Trophoblast cell (in vitro differentiated cells and primary cell): Measurements from ENCODE around the gene TAF4.

ENCODE experiments used
- DNase-seq, 2 donors: peaks; one replicate each; pipeline ENCODE4 v3.0.0-alpha.2; 2016
- H2AFZ ChIP-seq: 2 replicates; pipeline ENCODE4 v1.6.1; 2013; ENCODE audit warnings: low read length, moderate library complexity, mild to moderate bottlenecking; ENCODE audit not compliant: insufficient read depth, poor library complexity
- H2AK5ac ChIP-seq: 2 replicates; pipeline ENCODE4 v1.6.1; 2013; ENCODE audit warnings: mild to moderate bottlenecking, low read length
- H2BK120ac ChIP-seq: 2 replicates; pipeline ENCODE4 v1.6.1; 2013; ENCODE audit warnings: low read length, mild to moderate bottlenecking, moderate library complexity; ENCODE audit not compliant: insufficient read depth, poor library complexity
- H2BK12ac ChIP-seq: 2 replicates; pipeline ENCODE4 v1.6.1; 2013; ENCODE audit warnings: mild to moderate bottlenecking, low read length, moderate library complexity
- H2BK5ac ChIP-seq: 2 replicates; pipeline ENCODE4 v1.6.1; 2013; ENCODE audit warnings: low read length, low read depth, moderate library complexity, mild to moderate bottlenecking; ENCODE audit not compliant: poor library complexity
- H3K14ac ChIP-seq: 2 replicates; pipeline ENCODE4 v1.6.1; 2013; ENCODE audit warnings: mild to moderate bottlenecking, low read length
- H3K18ac ChIP-seq: 2 replicates; pipeline ENCODE4 v1.6.1; 2013; ENCODE audit warnings: mild to moderate bottlenecking, low read length
- H3K23ac ChIP-seq: 2 replicates; pipeline ENCODE4 v1.6.1; 2013; ENCODE audit warnings: low read length
- H3K27ac ChIP-seq: 2 replicates; pipeline ENCODE4 v1.5.1; 2013; ENCODE audit warnings: low read depth, mild to moderate bottlenecking, inconsistent platforms, low read length, moderate library complexity
- H3K27me3 ChIP-seq: 2 replicates; pipeline ENCODE4 v1.6.1; 2013; ENCODE audit warnings: inconsistent platforms, mild to moderate bottlenecking, low read length, moderate library complexity; ENCODE audit not compliant: insufficient read depth
- H3K36me3 ChIP-seq, 2 experiments: 1 replicate in 1 of 2; 2 replicates in 1 of 2; pipeline ENCODE4 v1.6.1; 2013; ENCODE audit warnings: low read length in 2 of 2, mild to moderate bottlenecking in 2 of 2, moderate library complexity in 1 of 2; ENCODE audit not compliant: insufficient read depth in 2 of 2, control insufficient read depth in 1 of 2
- H3K4ac ChIP-seq: 2 replicates; pipeline ENCODE4 v1.6.1; 2013; ENCODE audit warnings: low read depth, mild to moderate bottlenecking, low read length, moderate library complexity
- H3K4me1 ChIP-seq, 2 experiments: 1 replicate in 1 of 2; 2 replicates in 1 of 2; pipeline ENCODE4 v1.6.1; 2013; ENCODE audit warnings: low read length in 2 of 2, mild to moderate bottlenecking in 2 of 2, moderate library complexity in 1 of 2; ENCODE audit not compliant: insufficient read depth in 2 of 2, control insufficient read depth in 1 of 2
- H3K4me2 ChIP-seq: 2 replicates; pipeline ENCODE4 v1.6.1; 2013; ENCODE audit warnings: inconsistent platforms, mild to moderate bottlenecking, low read length, moderate library complexity
- H3K4me3 ChIP-seq: 2 replicates; pipeline ENCODE4 v1.5.1; 2013; ENCODE audit warnings: mild to moderate bottlenecking, low read depth, low read length, inconsistent platforms
- H3K79me1 ChIP-seq: one replicate; pipeline ENCODE4 v1.6.1; 2013; ENCODE audit warnings: low read length
- H3K79me2 ChIP-seq: 2 replicates; pipeline ENCODE4 v1.6.1; 2013; ENCODE audit warnings: low read length, mild to moderate bottlenecking; ENCODE audit not compliant: control insufficient read depth, insufficient read depth, poor library complexity
- H3K9ac ChIP-seq: 2 replicates; pipeline ENCODE4 v1.6.1; 2013; ENCODE audit warnings: mild to moderate bottlenecking, low read length
- H3K9me3 ChIP-seq: 2 replicates; pipeline ENCODE4 v1.6.1; 2013; ENCODE audit warnings: low read depth, mild to moderate bottlenecking, control low read depth, inconsistent platforms, low read length; ENCODE audit not compliant: insufficient read depth
- H4K12ac ChIP-seq: 2 replicates; pipeline ENCODE4 v1.6.1; 2013; ENCODE audit warnings: low read depth, mild to moderate bottlenecking, low read length, moderate library complexity
- H4K8ac ChIP-seq: 2 replicates; pipeline ENCODE4 v1.6.1; 2013; ENCODE audit warnings: low read depth, mild to moderate bottlenecking, low read length, moderate library complexity
- H4K91ac ChIP-seq: one replicate; pipeline ENCODE4 v1.6.1; 2013; ENCODE audit warnings: low read depth, mild to moderate bottlenecking, low read length, moderate library complexity
- WGBS: extraction: QIAGEN DNeasy Blood & Tissue Kit; methylation state at CpG from one replicate; pipeline ENCODE4 v1.1.7; 2013; ENCODE audit warnings: missing lambda C conversion rate; ENCODE audit not compliant: insufficient read length, insufficient coverage; ENCODE audit errors: extremely low coverage; 5-methylcytosine and 5-hydroxymethylcytosine counted together

Gene TAF4

GRCh38 chr20:62042025-62042820 is 23.5 kb downstream of the TAF4 start:
- Histone ChIP-seq H3K9ac (no peak overlapping the region), H3K18ac (no peak overlapping the region), H4K91ac (no peak overlapping the region), H3K23ac (no peak overlapping the region), H3K79me1 (peaks cover 3% of the 10 kb centered on the region), H2BK120ac (no peak overlapping the region), H3K27me3 (no peaks in the 10 kb centered on the region), H3K4ac (peak overlapping the region; percentile 73), H3K4me1 (peaks cover 5 to 8% of the 10 kb centered on the region in 2 experiments), H3K14ac (no peak overlapping the region), H2AFZ (no peak overlapping the region), H3K79me2 (peaks cover 26% of the 10 kb centered on the region), H3K27ac (no peak overlapping the region), H2BK12ac (no peak overlapping the region), H3K4me3 (no peak overlapping the region), H4K8ac (no peak overlapping the region), H3K36me3 (peaks cover 2 to 10% of the 10 kb centered on the region in 2 experiments), H2AK5ac (no peak overlapping the region), H3K9me3 (peaks cover 1% of the 10 kb centered on the region), H3K4me2 (no peak overlapping the region), H4K12ac (no peak overlapping the region), H2BK5ac (no peak overlapping the region)
- DNase-seq: no peak
- no CpG with 5 or more reads among the region's 22 CpGs for WGBS

GRCh38 chr20:62040933-62041332 is 24.7 kb downstream of the TAF4 start:
- no peak overlapping the region for H3K9ac ChIP-seq
- no peak for DNase-seq
- no peaks in the 10 kb centered on the region for H3K27me3 ChIP-seq
- WGBS: no CpG with 5 or more reads among the region's 13 CpGs
- H3K18ac ChIP-seq: no peak overlapping the region
- no peak overlapping the region for H2BK12ac ChIP-seq
- H2AFZ ChIP-seq: no peak overlapping the region
- no peak overlapping the region for H4K8ac ChIP-seq
- H4K91ac ChIP-seq: no peak overlapping the region
- no peak overlapping the region for H3K14ac ChIP-seq
- peaks cover 1% of the 10 kb centered on the region for H3K9me3 ChIP-seq
- H3K4ac ChIP-seq: peak overlapping the region; percentile 90
- no peak overlapping the region for H2BK5ac ChIP-seq
- peaks cover 3% of the 10 kb centered on the region for H3K79me1 ChIP-seq
- H3K4me2 ChIP-seq: no peak overlapping the region
- H3K4me3 ChIP-seq: no peak overlapping the region
- H3K23ac ChIP-seq: no peak overlapping the region
- no peak overlapping the region for H3K27ac ChIP-seq
- H2BK120ac ChIP-seq: no peak overlapping the region
- no peak overlapping the region for H2AK5ac ChIP-seq
- H4K12ac ChIP-seq: no peak overlapping the region
- peaks cover 5 to 8% of the 10 kb centered on the region in 2 experiments for H3K4me1 ChIP-seq
- H3K36me3 ChIP-seq: peaks cover 2 to 6% of the 10 kb centered on the region in 2 experiments
- H3K79me2 ChIP-seq: peaks cover 26% of the 10 kb centered on the region

GRCh38 chr20:62040381-62040922 is 25.2 kb downstream of the TAF4 start:
- Histone ChIP-seq H2BK120ac (no peak overlapping the region), H3K4me1 (peaks cover 5 to 8% of the 10 kb centered on the region in 2 experiments), H3K23ac (no peak overlapping the region), H3K27ac (no peak overlapping the region), H3K79me2 (peaks cover 23% of the 10 kb centered on the region), H4K91ac (no peak overlapping the region), H3K9ac (no peak overlapping the region), H3K9me3 (peaks cover 1% of the 10 kb centered on the region), H2BK12ac (no peak overlapping the region), H2AFZ (no peak overlapping the region), H3K36me3 (peaks cover 2 to 6% of the 10 kb centered on the region in 2 experiments), H2BK5ac (no peak overlapping the region), H3K27me3 (no peaks in the 10 kb centered on the region), H3K14ac (no peak overlapping the region), H3K79me1 (peaks cover 3% of the 10 kb centered on the region), H3K4me2 (no peak overlapping the region), H3K4me3 (no peak overlapping the region), H4K8ac (no peak overlapping the region), H4K12ac (no peak overlapping the region), H2AK5ac (no peak overlapping the region), H3K4ac (peak overlapping the region; percentile 60), H3K18ac (no peak overlapping the region)
- DNase-seq: no peak
- no CpG with 5 or more reads among the region's 25 CpGs for WGBS

- DNase-seq: no peak
- Histone ChIP-seq H4K91ac (no peak overlapping the region), H3K79me1 (no peaks in the 10 kb centered on the region), H3K79me2 (peaks cover 20% of the 10 kb centered on the region), H4K12ac (no peak overlapping the region), H3K4me1 (peaks cover 0 to 2% of the 10 kb centered on the region in 2 experiments), H2BK12ac (no peak overlapping the region), H3K9me3 (peaks cover 1% of the 10 kb centered on the region), H3K4me2 (no peak overlapping the region), H3K18ac (no peak overlapping the region), H2AFZ (no peak overlapping the region), H3K27me3 (no peaks in the 10 kb centered on the region), H2BK5ac (no peak overlapping the region), H3K14ac (no peak overlapping the region), H3K9ac (no peak overlapping the region), H3K27ac (no peak overlapping the region), H3K4me3 (no peak overlapping the region), H3K4ac (peak overlapping the region; percentile 52), H2AK5ac (no peak overlapping the region), H2BK120ac (no peak overlapping the region), H3K36me3 (peaks cover 2% of the 10 kb centered on the region in 2 experiments), H4K8ac (no peak overlapping the region), H3K23ac (no peak overlapping the region)
- no CpG with 5 or more reads among the region's 6 CpGs for WGBS
Observed at GRCh38 chr20:62039738-62040137, 25.9 kb downstream of the TAF4 start.
